Kidney epithelial cell (primary cell): ENCODE data around the gene SLC5A12. TPM values are rescaled to one million over a fixed set of nuclear protein-coding genes. Genes with fewer than 3 reads are reported as not detected.

ENCODE experiments used
- DNase-seq: peaks from one replicate; pipeline ENCODE4 v3.0.0-alpha.2; 2010; ENCODE audit warnings: low read depth
- H3K27me3 ChIP-seq: 2 replicates; pipeline ENCODE4 v1.6.0; 2011; ENCODE audit warnings: low read length; ENCODE audit not compliant: control insufficient read depth, insufficient read depth
- H3K36me3 ChIP-seq: 2 replicates; pipeline ENCODE4 v1.5.1; 2011; ENCODE audit warnings: low read length; ENCODE audit not compliant: control insufficient read depth, insufficient read depth
- H3K4me3 ChIP-seq: 2 replicates; pipeline ENCODE4 v1.5.1; 2011; ENCODE audit warnings: low read depth, mild to moderate bottlenecking, control low read depth, low read length
- CTCF ChIP-seq: IDR thresholded peaks from 2 replicates; pipeline ENCODE4 v1.5.1; 2011; ENCODE audit warnings: mild to moderate bottlenecking, moderate library complexity, low read length, control low read depth, inconsistent platforms; ENCODE audit not compliant: insufficient read depth, poor library complexity, severe bottlenecking
- total RNA-seq: library from RNA; depleted of rRNA; stranded (reverse); fragments of >200 nt; gene quantifications from 2 replicates; pipeline ENCODE4 v1.2.3, GENCODE V29; 2015

The SLC5A12 gene
- total RNA-seq, 1 donor from 2014 or later: not detected

- no peak overlapping the region for H3K4me3 ChIP-seq
Observed at GRCh38 chr11:26696330-26696729, 25.5 kb downstream of the SLC5A12 start.

GRCh38 chr11:26688701-26689100 is 33.2 kb downstream of the SLC5A12 start:
- H3K36me3 ChIP-seq: no peaks in the 10 kb centered on the region
- H3K27me3 ChIP-seq: no peaks in the 10 kb centered on the region
- TF ChIP-seq CTCF: no peak
- DNase-seq: no peak
- H3K4me3 ChIP-seq: no peak overlapping the region

More at GRCh38 chr11:26696330-26696729, 25.5 kb downstream of the SLC5A12 start:
- no peaks in the 10 kb centered on the region for H3K27me3 ChIP-seq
- no peak for TF ChIP-seq CTCF
- no peaks in the 10 kb centered on the region for H3K36me3 ChIP-seq
- no peak for DNase-seq

- DNase-seq: no peak
- no peak for TF ChIP-seq CTCF
Observed at GRCh38 chr11:26687351-26687750, 34.5 kb downstream of the SLC5A12 start.

GRCh38 chr11:26677566-26677965 is 44.3 kb downstream of the SLC5A12 start:
- DNase-seq: no peak
- no peaks in the 10 kb centered on the region for H3K36me3 ChIP-seq

More at GRCh38 chr11:26687351-26687750, 34.5 kb downstream of the SLC5A12 start:
- H3K27me3 ChIP-seq: no peaks in the 10 kb centered on the region
- no peak overlapping the region for H3K4me3 ChIP-seq
- no peaks in the 10 kb centered on the region for H3K36me3 ChIP-seq

GRCh38 chr11:26676641-26677040 is 45.2 kb downstream of the SLC5A12 start:
- Histone ChIP-seq H3K27me3 (no peaks in the 10 kb centered on the region), H3K4me3 (no peak overlapping the region), H3K36me3 (no peaks in the 10 kb centered on the region)
- TF ChIP-seq CTCF: no peak
- no peak for DNase-seq

More at GRCh38 chr11:26677566-26677965, 44.3 kb downstream of the SLC5A12 start:
- H3K27me3 ChIP-seq: no peaks in the 10 kb centered on the region
- H3K4me3 ChIP-seq: no peak overlapping the region
- no peak for TF ChIP-seq CTCF

- H3K36me3 ChIP-seq: no peaks in the 10 kb centered on the region
- H3K4me3 ChIP-seq: no peak overlapping the region
- H3K27me3 ChIP-seq: no peaks in the 10 kb centered on the region
- TF ChIP-seq CTCF: no peak
- DNase-seq: no peak
Observed at GRCh38 chr11:26675233-26675928, 46.5 kb downstream of the SLC5A12 start.
